HG03175 (cell line): ENCODE data around the gene CDCA7.
"Not testable (repeated sequence)": the region's sequence is repeated elsewhere in the genome, so short reads cannot be mapped to it uniquely, and the experiment has no call there.

Source experiments
- ATAC-seq: cut with Tn5 transposase; IDR thresholded peaks from one replicate; pipeline ENCODE4 v1.9.1; 2021; ENCODE audit warnings: mild to moderate bottlenecking, moderate library complexity; ENCODE audit not compliant: unreplicated experiment

The CDCA7 gene

GRCh38 chr2:173358616-173359015 lies 3.9 kb downstream of the CDCA7 start:
- ATAC-seq, result no peak

GRCh38 chr2:173359231-173359630 lies 4.6 kb downstream of the CDCA7 start:
- ATAC-seq, result peak; percentile 53

- ATAC-seq, result no peak
Observed at GRCh38 chr2:173370198-173370597, 15.5 kb downstream of the CDCA7 start.

GRCh38 chr2:173371023-173371422 lies 16.4 kb downstream of the CDCA7 start:
- ATAC-seq, result no peak

GRCh38 chr2:173373290-173373689 lies 18.6 kb downstream of the CDCA7 start:
- no peak for ATAC-seq

- ATAC-seq, result no peak
Observed at GRCh38 chr2:173374634-173375033, 20.0 kb downstream of the CDCA7 start.

- not testable (repeated sequence) for ATAC-seq
Observed at GRCh38 chr2:173385534-173385933, 30.9 kb downstream of the CDCA7 start.

GRCh38 chr2:173386021-173386737 lies 31.5 kb downstream of the CDCA7 start:
- no peak for ATAC-seq

GRCh38 chr2:173386738-173387065 lies 32.0 kb downstream of the CDCA7 start:
- ATAC-seq, result no peak

GRCh38 chr2:173387079-173387478 lies 32.4 kb downstream of the CDCA7 start:
- ATAC-seq, result no peak

- no peak for ATAC-seq
Observed at GRCh38 chr2:173387660-173388059, 33.0 kb downstream of the CDCA7 start.

GRCh38 chr2:173388795-173389194 lies 34.1 kb downstream of the CDCA7 start:
- ATAC-seq, result no peak

- no peak for ATAC-seq
Observed at GRCh38 chr2:173390036-173390435, 35.4 kb downstream of the CDCA7 start.

GRCh38 chr2:173392731-173393130 lies 38.1 kb downstream of the CDCA7 start:
- no peak for ATAC-seq

GRCh38 chr2:173393186-173393585 lies 38.5 kb downstream of the CDCA7 start:
- no peak for ATAC-seq

- ATAC-seq, result no peak
Observed at GRCh38 chr2:173393636-173394035, 39.0 kb downstream of the CDCA7 start.

- no peak for ATAC-seq
Observed at GRCh38 chr2:173394091-173394974, 39.7 kb downstream of the CDCA7 start.

- no peak for ATAC-seq
Observed at GRCh38 chr2:173395567-173396351, 41.1 kb downstream of the CDCA7 start.

GRCh38 chr2:173397539-173397938 lies 42.9 kb downstream of the CDCA7 start:
- ATAC-seq, result no peak

GRCh38 chr2:173399229-173399628 lies 44.6 kb downstream of the CDCA7 start:
- no peak for ATAC-seq

GRCh38 chr2:173400760-173401159 lies 46.1 kb downstream of the CDCA7 start:
- ATAC-seq, result no peak
